ENCODE results near the gene GPRC5D.

GPRC5D gene

GRCh38 chr12:12945591-12945990 lies 6.4 kb downstream of the GPRC5D start:
- no peak for DNase-seq (ENCODE audit: extremely low read depth, insufficient read length)
- Histone ChIP-seq H3K36me3 (ENCODE audit: control insufficient read depth, insufficient read depth, low read length) (no peaks in the 10 kb centered on the region), H3K27me3 (replicated peaks; ENCODE audit: control insufficient read depth, insufficient read depth, low read length) (no peaks in the 10 kb centered on the region), H3K4me3 (replicated peaks; ENCODE audit: low read depth, low read length) (no peak overlapping the region)
- TF ChIP-seq CTCF (IDR thresholded peaks at IDR 0.05; ENCODE audit: insufficient read depth, low read length, poor library complexity, severe bottlenecking) = no peak

- Histone ChIP-seq H3K27me3 (replicated peaks; ENCODE audit: control insufficient read depth, insufficient read depth, low read length) (no peaks in the 10 kb centered on the region), H3K4me3 (replicated peaks; ENCODE audit: low read depth, low read length) (no peak overlapping the region), H3K36me3 (ENCODE audit: control insufficient read depth, insufficient read depth, low read length) (no peaks in the 10 kb centered on the region)
- DNase-seq (ENCODE audit: extremely low read depth, insufficient read length) = no peak
- no peak for TF ChIP-seq CTCF (IDR thresholded peaks at IDR 0.05; ENCODE audit: insufficient read depth, low read length, poor library complexity, severe bottlenecking)
These were observed 8.2 kb downstream of the GPRC5D start for GRCh38 chr12:12943586-12944260.

- TF ChIP-seq CTCF (IDR thresholded peaks at IDR 0.05; ENCODE audit: insufficient read depth, low read length, poor library complexity, severe bottlenecking) = no peak
- Histone ChIP-seq H3K4me3 (replicated peaks; ENCODE audit: low read depth, low read length) (no peak overlapping the region), H3K27me3 (replicated peaks; ENCODE audit: control insufficient read depth, insufficient read depth, low read length) (no peaks in the 10 kb centered on the region), H3K36me3 (ENCODE audit: control insufficient read depth, insufficient read depth, low read length) (no peaks in the 10 kb centered on the region)
- no peak for DNase-seq (ENCODE audit: extremely low read depth, insufficient read length)
These were observed 10.3 kb downstream of the GPRC5D start for GRCh38 chr12:12941450-12942350.

GRCh38 chr12:12939888-12940287 lies 12.1 kb downstream of the GPRC5D start:
- TF ChIP-seq CTCF (IDR thresholded peaks at IDR 0.05; ENCODE audit: insufficient read depth, low read length, poor library complexity, severe bottlenecking) = no peak
- Histone ChIP-seq H3K27me3 (replicated peaks; ENCODE audit: control insufficient read depth, insufficient read depth, low read length) (no peaks in the 10 kb centered on the region), H3K36me3 (ENCODE audit: control insufficient read depth, insufficient read depth, low read length) (no peaks in the 10 kb centered on the region), H3K4me3 (replicated peaks; ENCODE audit: low read depth, low read length) (no peak overlapping the region)
- no peak for DNase-seq (ENCODE audit: extremely low read depth, insufficient read length)

GRCh38 chr12:12938541-12938940 lies 13.4 kb downstream of the GPRC5D start:
- H3K36me3 ChIP-seq (ENCODE audit: control insufficient read depth, insufficient read depth, low read length) = no peaks in the 10 kb centered on the region
- DNase-seq (ENCODE audit: extremely low read depth, insufficient read length) = no peak
- H3K27me3 ChIP-seq (replicated peaks; ENCODE audit: control insufficient read depth, insufficient read depth, low read length) = no peaks in the 10 kb centered on the region
- no peak for TF ChIP-seq CTCF (IDR thresholded peaks at IDR 0.05; ENCODE audit: insufficient read depth, low read length, poor library complexity, severe bottlenecking)
- no peak overlapping the region for H3K4me3 ChIP-seq (replicated peaks; ENCODE audit: low read depth, low read length)

All from GM06990 (cell line).